ENCODE measurements around the gene ESF1. TPM values are rescaled to one million over a fixed set of nuclear protein-coding genes. Genes with fewer than 3 reads are reported as not detected.

ESF1 gene
- total and polyA plus RNA-seq, 7 experiments from 2014 or later, result 7.2 to 16.9 (median 10.7) TPM

GRCh38 chr20:13755809-13756208 is 28.9 kb downstream of the ESF1 start:
- Histone ChIP-seq H3K4me1 (ENCODE audit: control insufficient read depth in 2 of 2, insufficient read depth in 2 of 2, low read length in 2 of 2) (no peaks in the 10 kb centered on the region), H3K27ac (ENCODE audit: low read depth, low read length) (no peak overlapping the region), H3K36me3 (ENCODE audit: control insufficient read depth in 2 of 3, insufficient read depth in 3 of 3, low read length in 3 of 3) (peaks cover 4 to 37% (median 11%) of the 10 kb centered on the region in 3 experiments), H3K4me3 (ENCODE audit: low read length) (no peak overlapping the region), H3K27me3 (ENCODE audit: control insufficient read depth in 2 of 2, insufficient read depth in 2 of 2, low read length in 2 of 2) (no peaks in the 10 kb centered on the region), H3K9me3 (ENCODE audit: control insufficient read depth in 2 of 3, low read length in 3 of 3) (no peaks in the 10 kb centered on the region)
- ChIA-PET CTCF (no interaction called here), POLR2A (no interaction called here)
- Mint-ChIP-seq H3K4me3 (no peak overlapping the region), H3K36me3 (peaks cover 11 to 29% (median 23%) of the 10 kb centered on the region in 5 donors), H3K27ac (no peak overlapping the region), H3K4me1 (peaks cover 0 to 3% (median 0%) of the 10 kb centered on the region in 7 donors), H3K27me3 (no peaks in the 10 kb centered on the region), H3K9me3 (no peaks in the 10 kb centered on the region)
- DNase-seq (no peak), ATAC-seq (no peak)
- intact Hi-C loops (cut with micrococcal nuclease), result no loop called here

GRCh38 chr20:13753436-13754036 is 31.2 kb downstream of the ESF1 start:
- intact Hi-C loops (cut with micrococcal nuclease), result no loop called here
- no peaks in the 10 kb centered on the region for H3K4me1 Mint-ChIP-seq
- no peak overlapping the region for H3K27ac ChIP-seq (ENCODE audit: low read depth, low read length)
- DNase-seq (no peak), ATAC-seq (no peak)
- no peak overlapping the region for H3K27ac Mint-ChIP-seq
- no peaks in the 10 kb centered on the region for H3K27me3 Mint-ChIP-seq
- no peak overlapping the region for H3K4me3 Mint-ChIP-seq
- POLR2A ChIA-PET, result no interaction called here
- H3K9me3 Mint-ChIP-seq, result no peaks in the 10 kb centered on the region
- H3K27me3 ChIP-seq (ENCODE audit: control insufficient read depth in 2 of 2, insufficient read depth in 2 of 2, low read length in 2 of 2), result no peaks in the 10 kb centered on the region
- no peak overlapping the region for H3K4me3 ChIP-seq (ENCODE audit: low read length)
- H3K9me3 ChIP-seq (ENCODE audit: control insufficient read depth in 2 of 3, low read length in 3 of 3), result no peaks in the 10 kb centered on the region
- peaks cover 4 to 34% (median 7%) of the 10 kb centered on the region in 3 experiments for H3K36me3 ChIP-seq (ENCODE audit: control insufficient read depth in 2 of 3, insufficient read depth in 3 of 3, low read length in 3 of 3)
- no peaks in the 10 kb centered on the region for H3K4me1 ChIP-seq (ENCODE audit: control insufficient read depth in 2 of 2, insufficient read depth in 2 of 2, low read length in 2 of 2)
- CTCF ChIA-PET, result no interaction called here
- peaks cover 5 to 22% (median 9%) of the 10 kb centered on the region in 5 donors for H3K36me3 Mint-ChIP-seq

GRCh38 chr20:13749811-13750210 is 34.9 kb downstream of the ESF1 start:
- DNase-seq, result no peak

GRCh38 chr20:13745784-13746183 is 38.9 kb downstream of the ESF1 start:
- H3K36me3 Mint-ChIP-seq, result peaks cover 15 to 62% (median 43%) of the 10 kb centered on the region in 5 donors
- Histone ChIP-seq H3K9me3 (ENCODE audit: control insufficient read depth in 2 of 3, low read length in 3 of 3) (no peaks in the 10 kb centered on the region), H3K36me3 (ENCODE audit: control insufficient read depth in 2 of 3, insufficient read depth in 3 of 3, low read length in 3 of 3) (peaks cover 0 to 34% (median 0%) of the 10 kb centered on the region in 3 experiments), H3K27me3 (ENCODE audit: control insufficient read depth in 2 of 2, insufficient read depth in 2 of 2, low read length in 2 of 2) (no peaks in the 10 kb centered on the region), H3K4me3 (ENCODE audit: low read length) (no peak overlapping the region), H3K27ac (ENCODE audit: low read depth, low read length) (no peak overlapping the region), H3K4me1 (ENCODE audit: control insufficient read depth in 2 of 2, insufficient read depth in 2 of 2, low read length in 2 of 2) (no peaks in the 10 kb centered on the region)
- no peak for ATAC-seq
- peaks cover 0 to 4% (median 0%) of the 10 kb centered on the region in 7 donors for H3K4me1 Mint-ChIP-seq
- POLR2A ChIA-PET, result no interaction called here
- no peak overlapping the region for H3K4me3 Mint-ChIP-seq
- peaks cover 0 to 13% (median 5%) of the 10 kb centered on the region in 11 donors for H3K9me3 Mint-ChIP-seq
- no peak for DNase-seq
- H3K27ac Mint-ChIP-seq, result no peak overlapping the region
- CTCF ChIA-PET, result no interaction called here
- no peaks in the 10 kb centered on the region for H3K27me3 Mint-ChIP-seq
- intact Hi-C loops (cut with micrococcal nuclease), result no loop called here

More at GRCh38 chr20:13749811-13750210, 34.9 kb downstream of the ESF1 start:
- Histone ChIP-seq H3K4me1 (ENCODE audit: control insufficient read depth in 2 of 2, insufficient read depth in 2 of 2, low read length in 2 of 2) (no peaks in the 10 kb centered on the region), H3K4me3 (ENCODE audit: low read length) (no peak overlapping the region), H3K27me3 (ENCODE audit: control insufficient read depth in 2 of 2, insufficient read depth in 2 of 2, low read length in 2 of 2) (no peaks in the 10 kb centered on the region), H3K36me3 (ENCODE audit: control insufficient read depth in 2 of 3, insufficient read depth in 3 of 3, low read length in 3 of 3) (peaks cover 0 to 25% (median 4%) of the 10 kb centered on the region in 3 experiments), H3K27ac (ENCODE audit: low read depth, low read length) (no peak overlapping the region), H3K9me3 (ENCODE audit: control insufficient read depth in 2 of 3, low read length in 3 of 3) (no peaks in the 10 kb centered on the region)
- Mint-ChIP-seq H3K4me1 (peaks cover 0 to 1% (median 0%) of the 10 kb centered on the region in 7 donors), H3K36me3 (peaks cover 0 to 30% (median 9%) of the 10 kb centered on the region in 5 donors), H3K27me3 (no peaks in the 10 kb centered on the region), H3K4me3 (no peak overlapping the region), H3K27ac (no peak overlapping the region), H3K9me3 (no peaks in the 10 kb centered on the region)
- ATAC-seq, result no peak
- intact Hi-C loops (cut with micrococcal nuclease), result no loop called here
- POLR2A ChIA-PET, result no interaction called here
- CTCF ChIA-PET, result no interaction called here

GRCh38 chr20:13744352-13744751 is 40.4 kb downstream of the ESF1 start:
- intact Hi-C loops (cut with micrococcal nuclease), result no loop called here
- Histone ChIP-seq H3K36me3 (ENCODE audit: control insufficient read depth in 2 of 3, insufficient read depth in 3 of 3, low read length in 3 of 3) (peaks cover 0 to 35% (median 0%) of the 10 kb centered on the region in 3 experiments), H3K27me3 (ENCODE audit: control insufficient read depth in 2 of 2, insufficient read depth in 2 of 2, low read length in 2 of 2) (no peaks in the 10 kb centered on the region), H3K27ac (ENCODE audit: low read depth, low read length) (no peak overlapping the region), H3K4me1 (ENCODE audit: control insufficient read depth in 2 of 2, insufficient read depth in 2 of 2, low read length in 2 of 2) (no peaks in the 10 kb centered on the region), H3K4me3 (ENCODE audit: low read length) (no peak overlapping the region), H3K9me3 (ENCODE audit: control insufficient read depth in 2 of 3, low read length in 3 of 3) (no peaks in the 10 kb centered on the region)
- no peak overlapping the region for H3K27ac Mint-ChIP-seq
- peaks cover 0 to 19% (median 8%) of the 10 kb centered on the region in 11 donors for H3K9me3 Mint-ChIP-seq
- peaks cover 21 to 69% (median 52%) of the 10 kb centered on the region in 5 donors for H3K36me3 Mint-ChIP-seq
- H3K4me1 Mint-ChIP-seq, result peaks cover 0 to 4% (median 0%) of the 10 kb centered on the region in 7 donors
- no peak for DNase-seq
- ATAC-seq, result no peak
- H3K27me3 Mint-ChIP-seq, result no peaks in the 10 kb centered on the region
- no peak overlapping the region for H3K4me3 Mint-ChIP-seq
- CTCF ChIA-PET, result no interaction called here
- POLR2A ChIA-PET, result no interaction called here

GRCh38 chr20:13741879-13742278 is 42.8 kb downstream of the ESF1 start:
- H3K27ac Mint-ChIP-seq, result no peak overlapping the region
- H3K27ac ChIP-seq (ENCODE audit: low read depth, low read length), result no peak overlapping the region
- no peaks in the 10 kb centered on the region for H3K9me3 ChIP-seq (ENCODE audit: control insufficient read depth in 2 of 3, low read length in 3 of 3)
- DNase-seq (no peak), ATAC-seq (no peak)
- H3K4me3 Mint-ChIP-seq, result no peak overlapping the region
- CTCF ChIA-PET, result no interaction called here
- intact Hi-C loops (cut with micrococcal nuclease), result no loop called here
- peaks cover 0 to 19% (median 8%) of the 10 kb centered on the region in 11 donors for H3K9me3 Mint-ChIP-seq
- no peaks in the 10 kb centered on the region for H3K4me1 ChIP-seq (ENCODE audit: control insufficient read depth in 2 of 2, insufficient read depth in 2 of 2, low read length in 2 of 2)
- no peaks in the 10 kb centered on the region for H3K27me3 Mint-ChIP-seq
- H3K36me3 Mint-ChIP-seq, result peaks cover 21 to 73% (median 59%) of the 10 kb centered on the region in 5 donors
- H3K36me3 ChIP-seq (ENCODE audit: control insufficient read depth in 2 of 3, insufficient read depth in 3 of 3, low read length in 3 of 3), result peaks cover 0 to 34% (median 0%) of the 10 kb centered on the region in 3 experiments
- H3K4me1 Mint-ChIP-seq, result peaks cover 0 to 4% (median 0%) of the 10 kb centered on the region in 7 donors
- no peak overlapping the region for H3K4me3 ChIP-seq (ENCODE audit: low read length)
- POLR2A ChIA-PET, result no interaction called here
- no peaks in the 10 kb centered on the region for H3K27me3 ChIP-seq (ENCODE audit: control insufficient read depth in 2 of 2, insufficient read depth in 2 of 2, low read length in 2 of 2)
